CD4-positive, alpha-beta T cell treated with Interleukin-17A for 4 hours (primary cell): Measurements from ENCODE around the gene TNMD.

Experiments
- DNase-seq: peaks from one replicate; pipeline ENCODE4 v3.0.0-alpha.2; 2020; ENCODE audit warnings: mixed read lengths

TNMD gene

DNA sequence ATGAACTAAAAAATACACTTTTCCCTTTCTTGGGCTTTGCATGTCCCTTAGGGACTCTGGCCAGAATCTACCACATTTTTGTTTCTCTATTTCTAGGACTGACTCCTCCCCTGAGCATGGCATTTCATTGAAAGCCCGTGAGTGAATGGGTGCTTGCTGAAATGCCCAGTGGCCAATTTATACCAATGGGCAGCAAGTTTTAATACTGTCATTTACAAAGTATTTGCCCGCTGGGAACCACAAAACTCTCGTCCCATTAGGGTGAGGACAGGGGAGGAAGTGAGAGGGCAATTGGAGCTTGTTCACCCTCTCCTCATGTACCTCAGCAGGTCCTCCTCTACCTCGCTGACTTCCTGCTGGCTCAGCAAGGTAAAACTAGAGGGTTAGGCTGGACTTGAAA is 60.4 kb downstream of the TNMD start:
- no peak for DNase-seq

DNA sequence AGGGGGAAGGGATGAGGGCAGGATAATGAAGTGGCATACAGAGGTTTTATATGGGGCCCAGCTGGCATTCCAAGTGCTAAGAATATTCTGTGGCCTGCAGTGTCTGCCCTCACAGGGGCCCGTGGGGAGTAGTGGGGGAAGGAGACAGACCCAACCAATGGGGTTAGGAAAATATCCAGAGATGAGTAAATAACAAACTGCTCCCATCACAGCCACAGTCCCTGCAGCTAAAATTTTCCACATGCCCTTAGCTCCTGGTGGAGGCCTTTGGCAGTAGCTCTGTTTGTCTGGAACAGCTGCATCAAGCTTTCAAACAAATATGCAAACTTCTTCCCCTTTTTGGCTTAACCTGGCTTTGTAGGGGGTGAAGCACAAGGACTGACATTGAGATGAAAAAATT is 62.4 kb downstream of the TNMD start:
- DNase-seq: no peak

DNA sequence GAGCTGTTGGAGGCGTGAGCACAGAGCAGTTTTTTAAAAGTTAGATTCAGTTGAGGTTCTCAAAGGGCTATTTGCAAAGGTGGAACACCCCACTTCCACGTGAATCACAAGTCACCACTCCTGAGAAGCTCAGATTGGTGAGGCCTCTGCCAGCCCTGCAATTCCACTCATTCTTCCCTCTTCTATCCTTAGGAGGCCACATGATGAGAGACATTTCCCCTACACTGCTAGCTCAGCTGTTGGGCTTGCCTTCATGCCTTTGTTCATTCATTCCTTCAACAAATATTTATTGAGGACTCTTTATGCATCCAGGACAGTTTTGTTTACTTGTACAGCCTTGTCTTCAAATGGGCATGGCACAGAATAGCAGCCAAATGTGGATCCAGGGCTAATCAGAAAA is 63.0 kb downstream of the TNMD start:
- DNase-seq: no peak

DNA sequence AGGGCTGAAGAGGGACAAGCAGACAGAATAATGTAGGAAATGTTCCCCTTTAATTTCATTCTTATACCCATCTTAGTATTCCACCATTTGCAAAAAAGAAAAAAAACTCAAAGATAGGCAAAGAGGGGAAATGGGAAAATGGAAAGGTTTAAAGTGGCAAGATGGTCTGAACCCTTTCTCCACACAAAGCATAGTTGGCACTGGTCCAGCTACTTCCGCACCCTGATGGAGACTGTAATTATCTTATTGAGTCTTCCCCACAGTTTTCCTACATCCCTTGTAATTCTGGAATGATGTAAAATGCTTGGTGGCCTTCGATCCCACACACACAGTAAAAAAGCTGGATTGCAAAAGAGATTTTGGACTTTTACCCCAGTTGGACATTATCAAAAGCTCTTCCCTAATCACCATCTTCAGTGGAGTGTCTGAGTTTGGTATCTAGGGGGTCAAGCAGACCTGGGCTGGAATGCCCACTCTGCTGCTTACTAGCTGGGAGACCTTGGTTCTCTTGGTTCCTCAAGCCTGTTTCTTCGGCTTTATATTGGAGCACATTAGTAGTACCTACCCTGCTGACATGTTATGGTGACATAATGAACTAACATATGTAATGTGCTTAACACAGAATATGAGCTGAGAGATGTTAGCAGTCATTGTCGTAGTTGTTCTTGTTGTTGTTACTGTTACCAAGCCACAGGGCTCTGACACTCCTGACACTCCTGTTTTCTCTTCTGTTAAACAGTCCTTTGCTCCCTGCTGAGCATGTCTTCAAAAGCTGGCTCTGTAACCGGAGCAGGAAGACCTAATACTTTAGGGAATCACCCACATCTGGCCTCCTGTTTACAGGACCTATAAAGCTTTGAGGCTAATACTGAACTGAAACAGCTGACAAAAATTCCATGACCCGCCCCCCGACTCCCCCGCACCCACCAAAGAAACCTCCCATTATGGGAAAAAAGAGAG is 64.0 kb downstream of the TNMD start:
- no peak for DNase-seq
